Activated CD8-positive, alpha-beta T cell treated with anti-CD3 and anti-CD28 coated beads for 36 hours (primary cell): ENCODE measurements around the gene MGST2. TPM values are rescaled to one million over a fixed set of nuclear protein-coding genes. Genes with fewer than 3 reads are reported as not detected.

Experiments used
- ATAC-seq: fragments of 200-7000 bp; cut with Tn5 transposase; one replicate; pipeline ENCODE4 v1.10.0; 2021; ENCODE audit warnings: mild to moderate bottlenecking, moderate library complexity
- CTCF ChIA-PET: fragments of 350-600 bp; sonication (Branson Sonifier 250); formaldehyde crosslinking; loops from one replicate; lab custom pipeline; 2021; ENCODE audit warnings: antibody characterized with exemption; lab: Charles Lee
- POLR2A ChIA-PET: fragments of 350-600 bp; sonication (Branson Sonifier 250); formaldehyde crosslinking; loops from one replicate; lab custom pipeline; 2021; ENCODE audit warnings: antibody characterized with exemption; lab: Charles Lee
- DNase-seq: peaks from one replicate; pipeline ENCODE4 v3.0.0-alpha.2; 2020
- H3K27ac Mint-ChIP-seq: one replicate; pipeline ENCODE4 v1.8.0; 2021; ENCODE audit warnings: mild to moderate bottlenecking, mixed read lengths
- H3K27me3 Mint-ChIP-seq: one replicate; pipeline ENCODE4 v1.8.0; 2021; ENCODE audit warnings: mixed read lengths
- H3K36me3 Mint-ChIP-seq: one replicate; pipeline ENCODE4 v1.8.0; 2021; ENCODE audit warnings: low read depth, mixed read lengths
- H3K4me1 Mint-ChIP-seq: one replicate; pipeline ENCODE4 v1.8.0; 2021; ENCODE audit warnings: low read depth, mixed read lengths
- H3K4me3 Mint-ChIP-seq: one replicate; pipeline ENCODE4 v1.8.0; 2021; ENCODE audit warnings: mild to moderate bottlenecking, moderate library complexity, mixed read lengths
- H3K9me3 Mint-ChIP-seq: one replicate; pipeline ENCODE4 v1.8.0; 2021; ENCODE audit warnings: mixed read lengths
- intact Hi-C: fragments of 100-400 bp; cut with micrococcal nuclease; formaldehyde crosslinking; loops from one replicate; pipeline ENCODE4 v1.10.0; 2022
- total RNA-seq, 2 experiments: library from RNA; stranded (reverse); gene quantifications; one replicate each; pipeline ENCODE4 v1.2.3, GENCODE V29; 2021
- TF ChIP-seq, protein P1 (sequence below): fragments of 200-600 bp; IDR thresholded peaks from one replicate; pipeline ENCODE4 v1.8.0; 2022; ENCODE audit warnings: antibody characterized with exemption, mild to moderate bottlenecking

Gene MGST2
- total RNA-seq, 2 experiments from 2014 or later, result 11.7 to 12.4 TPM

DNA sequence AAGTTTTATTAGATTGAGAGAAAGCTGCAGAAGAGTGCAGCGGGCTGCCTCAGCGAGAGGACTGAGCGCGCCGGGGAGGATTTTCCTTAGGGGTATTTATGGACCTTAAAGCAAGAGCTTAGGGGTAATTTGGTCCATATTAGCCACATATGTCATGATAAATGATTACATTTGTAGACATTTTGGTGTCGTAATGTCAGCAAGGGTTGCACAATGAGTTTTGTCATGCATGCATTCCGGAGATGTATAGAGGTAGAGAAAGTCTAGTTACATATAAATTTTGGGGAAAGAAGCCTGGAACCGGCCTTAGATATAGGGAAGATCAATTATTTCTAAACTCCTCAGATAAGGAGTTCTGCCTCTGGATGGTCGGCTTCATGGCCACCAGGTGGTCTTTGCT lies 10.0 kb downstream of the MGST2 start:
- Mint-ChIP-seq H3K27me3 (no peaks in the 10 kb centered on the region), H3K36me3 (no peaks in the 10 kb centered on the region), H3K4me3 (no peak overlapping the region), H3K27ac (no peak overlapping the region), H3K4me1 (no peaks in the 10 kb centered on the region), H3K9me3 (no peaks in the 10 kb centered on the region)
- DNase-seq, result no peak
- ChIA-PET POLR2A (interaction anchor here (0.6 kb wide), 1 partner anchor 10 kb away, joined by 3 read pairs; the partner anchor contains the start of gene MGST2), CTCF (interaction anchor here (1.4 kb wide), 1 partner anchor 23 kb away, joined by 3 read pairs; no protein-coding TSS in a partner anchor)
- intact Hi-C loops, result no loop called here
- no peak for ATAC-seq
- TF ChIP-seq, protein P1, sequence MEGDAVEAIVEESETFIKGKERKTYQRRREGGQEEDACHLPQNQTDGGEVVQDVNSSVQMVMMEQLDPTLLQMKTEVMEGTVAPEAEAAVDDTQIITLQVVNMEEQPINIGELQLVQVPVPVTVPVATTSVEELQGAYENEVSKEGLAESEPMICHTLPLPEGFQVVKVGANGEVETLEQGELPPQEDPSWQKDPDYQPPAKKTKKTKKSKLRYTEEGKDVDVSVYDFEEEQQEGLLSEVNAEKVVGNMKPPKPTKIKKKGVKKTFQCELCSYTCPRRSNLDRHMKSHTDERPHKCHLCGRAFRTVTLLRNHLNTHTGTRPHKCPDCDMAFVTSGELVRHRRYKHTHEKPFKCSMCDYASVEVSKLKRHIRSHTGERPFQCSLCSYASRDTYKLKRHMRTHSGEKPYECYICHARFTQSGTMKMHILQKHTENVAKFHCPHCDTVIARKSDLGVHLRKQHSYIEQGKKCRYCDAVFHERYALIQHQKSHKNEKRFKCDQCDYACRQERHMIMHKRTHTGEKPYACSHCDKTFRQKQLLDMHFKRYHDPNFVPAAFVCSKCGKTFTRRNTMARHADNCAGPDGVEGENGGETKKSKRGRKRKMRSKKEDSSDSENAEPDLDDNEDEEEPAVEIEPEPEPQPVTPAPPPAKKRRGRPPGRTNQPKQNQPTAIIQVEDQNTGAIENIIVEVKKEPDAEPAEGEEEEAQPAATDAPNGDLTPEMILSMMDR, result no peak

DNA sequence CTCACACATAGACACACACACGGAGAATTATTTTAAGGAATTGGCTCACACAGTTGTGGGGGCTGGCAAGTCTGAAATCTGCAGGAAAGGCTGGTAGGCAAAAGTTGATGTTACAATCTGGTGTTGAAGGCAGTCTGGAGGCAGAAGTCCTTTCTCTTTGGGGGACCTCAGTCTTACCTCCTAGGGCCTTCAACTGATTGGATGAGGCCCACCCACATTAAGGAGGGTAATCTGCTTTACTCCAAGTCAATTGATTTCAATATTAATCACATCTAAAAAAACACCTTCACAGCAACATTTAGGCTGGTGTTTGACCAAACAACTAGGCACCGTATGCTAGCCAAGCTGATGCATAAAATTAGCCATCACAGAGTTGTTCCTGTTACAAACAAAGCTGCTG lies 10.7 kb downstream of the MGST2 start:
- no peak for ATAC-seq
- POLR2A ChIA-PET, result no interaction called here
- no peaks in the 10 kb centered on the region for H3K4me1 Mint-ChIP-seq
- TF ChIP-seq, protein P1, result no peak
- no peaks in the 10 kb centered on the region for H3K27me3 Mint-ChIP-seq
- CTCF ChIA-PET, result no interaction called here
- intact Hi-C loops, result no loop called here
- no peak for DNase-seq
- H3K9me3 Mint-ChIP-seq, result no peaks in the 10 kb centered on the region
- H3K4me3 Mint-ChIP-seq, result no peak overlapping the region
- H3K27ac Mint-ChIP-seq, result no peak overlapping the region
- no peaks in the 10 kb centered on the region for H3K36me3 Mint-ChIP-seq

DNA sequence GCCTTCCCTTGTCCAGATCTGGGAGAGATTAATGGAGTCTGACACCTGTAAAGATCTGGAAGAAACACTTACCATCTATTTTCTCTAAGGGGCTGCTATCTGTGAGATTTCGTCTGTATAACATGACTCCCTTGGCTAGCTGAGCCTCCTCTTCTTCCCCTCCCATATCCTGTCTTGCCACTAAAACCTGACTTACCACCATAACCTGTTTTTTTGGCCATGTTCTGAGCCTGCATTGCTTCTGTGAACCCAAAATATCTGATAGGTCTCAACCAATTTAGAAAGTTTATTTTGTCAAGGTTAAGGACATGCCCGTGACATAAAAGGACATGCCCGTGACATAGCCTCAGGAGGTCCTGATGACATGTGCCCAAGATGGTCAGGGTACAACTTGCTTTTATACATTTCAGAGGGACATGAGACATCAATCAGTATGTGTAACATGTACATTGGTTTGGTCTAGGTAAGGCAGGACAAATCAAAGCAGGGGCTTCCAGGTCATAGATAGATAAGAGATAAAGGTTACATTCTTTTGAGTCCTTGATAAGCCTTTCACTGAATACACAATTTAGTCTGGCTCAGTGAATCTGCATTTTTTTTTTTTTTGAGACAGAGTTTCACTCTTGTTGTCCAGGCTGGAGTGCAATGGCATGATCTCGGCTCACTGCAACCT lies 11.4 kb downstream of the MGST2 start:
- Mint-ChIP-seq H3K4me1 (no peaks in the 10 kb centered on the region), H3K9me3 (no peaks in the 10 kb centered on the region), H3K36me3 (no peaks in the 10 kb centered on the region), H3K27ac (no peak overlapping the region), H3K27me3 (no peaks in the 10 kb centered on the region), H3K4me3 (no peak overlapping the region)
- CTCF ChIA-PET, result no interaction called here
- DNase-seq (no peak), ATAC-seq (no peak)
- TF ChIP-seq, protein P1, result no peak
- POLR2A ChIA-PET, result interaction anchor here (0.6 to 0.7 kb wide), 2 partner anchors 10 to 359 kb away, joined by 3 read pairs; no protein-coding TSS in a partner anchor
- intact Hi-C loops, result no loop called here

DNA sequence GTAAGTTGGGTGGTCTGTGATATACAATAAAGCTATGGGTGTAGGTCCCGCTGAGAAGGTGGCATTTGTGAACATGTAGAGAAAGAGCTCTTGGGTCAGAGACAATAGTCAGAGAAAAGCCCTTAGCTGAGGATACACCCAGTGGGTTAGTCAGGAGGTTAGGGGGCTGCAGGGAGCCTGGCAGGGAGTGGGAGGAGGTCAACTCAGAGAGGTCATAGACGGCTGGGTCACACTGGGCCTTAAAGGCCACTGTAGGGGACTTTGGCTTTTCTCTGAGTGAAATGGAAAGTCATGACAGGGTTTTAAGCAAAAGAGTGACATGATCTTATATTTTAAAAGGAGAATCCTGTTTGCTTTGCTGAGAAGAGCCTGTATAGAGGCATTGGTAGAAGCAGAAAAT lies 16.7 kb downstream of the MGST2 start:
- intact Hi-C loops, result no loop called here
- POLR2A ChIA-PET, result no interaction called here
- ATAC-seq (no peak), DNase-seq (no peak)
- H3K36me3 Mint-ChIP-seq, result peaks cover 3% of the 10 kb centered on the region
- TF ChIP-seq, protein P1, result no peak
- no peak overlapping the region for H3K4me3 Mint-ChIP-seq
- H3K27me3 Mint-ChIP-seq, result no peaks in the 10 kb centered on the region
- H3K4me1 Mint-ChIP-seq, result no peaks in the 10 kb centered on the region
- CTCF ChIA-PET, result no interaction called here
- H3K9me3 Mint-ChIP-seq, result no peaks in the 10 kb centered on the region
- H3K27ac Mint-ChIP-seq, result no peak overlapping the region

DNA sequence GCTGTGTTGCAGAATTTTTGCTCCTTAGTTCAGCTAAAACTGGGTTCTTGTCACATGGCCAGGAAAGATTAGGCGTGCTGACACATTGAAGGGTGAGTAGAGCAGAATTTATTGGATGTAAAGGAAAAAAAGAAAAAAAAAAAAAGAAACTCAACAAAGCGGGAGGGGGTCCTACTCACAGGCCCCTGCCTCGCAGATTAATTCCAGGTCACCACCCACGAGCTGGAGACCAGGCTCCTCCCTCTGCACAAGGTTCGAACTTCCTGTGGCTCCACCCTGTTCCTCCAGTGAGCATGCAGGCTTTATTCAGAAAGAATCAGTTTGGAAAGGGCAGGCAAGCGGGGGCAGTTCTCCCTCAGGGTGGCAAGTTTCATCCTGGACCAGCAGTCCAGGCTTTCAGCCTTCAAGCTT lies 17.1 kb downstream of the MGST2 start:
- intact Hi-C loops, result no loop called here
- H3K9me3 Mint-ChIP-seq, result no peaks in the 10 kb centered on the region
- H3K27ac Mint-ChIP-seq, result no peak overlapping the region
- no peak overlapping the region for H3K4me3 Mint-ChIP-seq
- POLR2A ChIA-PET, result no interaction called here
- TF ChIP-seq, protein P1, result no peak
- no peaks in the 10 kb centered on the region for H3K27me3 Mint-ChIP-seq
- H3K36me3 Mint-ChIP-seq, result peaks cover 3% of the 10 kb centered on the region
- no peaks in the 10 kb centered on the region for H3K4me1 Mint-ChIP-seq
- no peak for ATAC-seq
- CTCF ChIA-PET, result interaction anchor here (0.8 kb wide), 1 partner anchor 16 kb away, joined by 3 read pairs; no protein-coding TSS in a partner anchor
- no peak for DNase-seq
